HUDEP-2 (cell line): ENCODE data around the gene PHACTR1.
A peak's percentile ranks its signal among the peaks of the same experiment; 100 is the strongest.
"Not testable (repeated sequence)": the region's sequence is repeated elsewhere in the genome, so short reads cannot be mapped to it uniquely, and the experiment has no call there.

Experiments used
- DNase-seq, 76 experiments: peaks; one replicate each; lab custom pipeline; 2025; ENCODE audit not compliant: unreplicated experiment in 76 of 76; lab: John Stamatoyannopoulos, UW

PHACTR1 gene

GRCh38 chr6:12943549-12943948, 227.0 kb downstream of the PHACTR1 start:
- DNase-seq, result no peak

DNA sequence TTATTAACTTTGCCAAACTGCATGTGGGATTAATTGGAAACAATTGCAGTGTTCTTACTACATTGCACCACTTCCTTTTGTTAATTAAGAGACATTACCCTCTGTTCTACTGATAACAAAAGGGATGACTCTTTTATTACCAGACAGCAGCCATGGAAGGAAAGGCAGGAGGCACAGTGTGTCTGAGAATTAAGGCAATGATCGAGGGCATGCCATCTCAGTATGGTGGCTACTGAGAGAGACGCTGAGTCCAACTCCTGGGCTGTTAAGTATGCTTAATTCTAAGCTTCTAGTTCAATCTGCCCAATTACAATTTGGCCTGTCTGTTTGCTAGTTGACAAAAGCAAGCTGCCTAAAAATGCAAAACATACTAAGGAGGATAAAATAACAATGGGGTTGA, 227.4 kb downstream of the PHACTR1 start:
- DNase-seq, result no peak

DNA sequence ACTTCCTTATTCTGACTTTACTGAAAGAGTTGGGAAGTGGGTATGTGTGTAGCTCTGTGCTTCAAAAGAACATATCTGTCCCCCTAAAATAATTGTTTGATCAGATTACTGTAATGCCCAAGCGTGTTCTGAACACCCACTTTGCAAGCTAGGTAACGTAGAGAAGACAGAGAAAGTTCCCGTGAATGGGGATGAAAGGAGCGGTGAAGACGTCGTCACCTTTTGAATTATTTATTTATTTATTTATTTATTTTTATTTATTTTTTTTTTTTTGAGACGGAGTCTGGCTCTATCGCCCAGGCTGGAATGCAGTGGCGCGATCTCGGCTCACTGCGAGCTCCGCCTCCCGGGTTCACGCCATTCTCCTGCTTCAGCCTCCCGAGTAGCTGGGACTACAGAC, 228.0 kb downstream of the PHACTR1 start:
- not testable (repeated sequence) for DNase-seq

DNA sequence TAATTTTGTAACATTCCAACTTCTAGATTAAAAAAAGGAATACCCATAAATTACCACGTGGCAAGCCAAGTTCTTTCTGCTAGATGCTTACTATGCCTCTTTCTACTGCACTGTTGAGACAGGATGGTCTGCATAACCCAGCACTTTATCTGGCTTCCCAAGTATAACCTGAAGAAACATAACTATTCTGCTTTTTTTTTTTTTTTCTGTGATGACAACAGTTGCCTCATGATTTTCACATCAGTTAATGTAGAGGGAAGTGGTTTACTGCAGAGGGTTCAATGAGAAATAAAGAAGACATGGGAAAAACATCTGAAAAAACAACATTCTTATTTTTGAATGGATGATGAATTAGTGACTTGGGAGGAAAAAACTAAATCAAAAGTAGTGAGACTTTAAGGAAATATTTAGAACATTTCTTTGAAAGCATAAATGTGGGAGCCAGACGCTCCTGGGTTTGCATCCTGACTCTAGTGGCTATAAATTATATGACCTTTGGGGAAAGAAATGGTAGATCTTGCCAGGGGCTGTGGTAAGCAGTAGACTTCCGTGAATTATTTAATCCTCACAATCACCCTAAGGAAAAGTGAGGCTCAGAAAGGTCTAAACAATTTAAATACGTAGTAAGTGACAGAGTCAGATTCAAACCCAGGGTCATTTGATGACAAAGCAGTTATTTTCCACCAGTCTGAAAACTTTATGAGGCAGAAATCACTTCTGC, 230.7 kb downstream of the PHACTR1 start:
- DNase-seq, result no peak

GRCh38 chr6:12947967-12948366, 231.4 kb downstream of the PHACTR1 start:
- DNase-seq, result no peak

DNA sequence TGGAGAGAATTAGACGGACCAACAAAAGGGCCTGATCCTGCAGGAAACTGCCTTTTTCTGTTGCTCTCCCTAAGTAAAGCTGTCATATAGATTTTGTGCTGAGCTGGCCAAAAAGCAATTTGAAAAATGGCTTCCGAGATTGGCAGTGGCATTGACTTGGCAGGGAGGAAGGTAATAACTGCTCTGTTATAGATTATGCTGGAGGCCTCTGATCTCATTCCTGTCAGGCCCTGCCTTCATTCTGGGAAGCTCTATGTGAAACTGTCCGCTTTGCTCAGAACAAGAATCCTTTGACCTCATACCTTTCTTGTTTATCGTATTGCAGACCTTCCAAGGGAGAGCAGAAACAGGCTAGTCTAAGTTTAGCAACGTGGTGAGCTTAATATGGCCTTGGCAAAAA, 234.4 kb downstream of the PHACTR1 start:
- DNase-seq, result no peak

DNA sequence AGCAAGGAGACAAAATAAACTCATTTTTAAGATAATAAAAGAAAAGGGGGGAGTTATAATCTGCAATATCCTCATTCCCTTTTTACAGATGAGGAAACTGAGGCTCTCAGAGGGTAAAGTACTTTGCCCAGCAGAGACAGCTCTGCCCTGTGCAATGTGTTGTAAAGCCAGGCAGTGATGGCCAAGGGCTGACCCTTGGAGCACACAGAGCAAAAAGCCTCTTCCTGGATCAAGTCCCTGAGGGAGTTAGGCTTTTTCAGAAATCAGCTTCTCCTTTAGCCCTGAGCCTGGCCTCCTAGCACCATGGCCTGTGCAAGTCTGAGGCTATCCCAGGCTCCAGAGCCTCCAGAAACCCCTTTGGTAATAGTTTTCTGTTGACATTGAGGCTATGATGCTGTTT, 234.8 kb downstream of the PHACTR1 start:
- no peak for DNase-seq

- DNase-seq, result no peak
Observed at GRCh38 chr6:12952318-12952717, 235.8 kb downstream of the PHACTR1 start.

DNA sequence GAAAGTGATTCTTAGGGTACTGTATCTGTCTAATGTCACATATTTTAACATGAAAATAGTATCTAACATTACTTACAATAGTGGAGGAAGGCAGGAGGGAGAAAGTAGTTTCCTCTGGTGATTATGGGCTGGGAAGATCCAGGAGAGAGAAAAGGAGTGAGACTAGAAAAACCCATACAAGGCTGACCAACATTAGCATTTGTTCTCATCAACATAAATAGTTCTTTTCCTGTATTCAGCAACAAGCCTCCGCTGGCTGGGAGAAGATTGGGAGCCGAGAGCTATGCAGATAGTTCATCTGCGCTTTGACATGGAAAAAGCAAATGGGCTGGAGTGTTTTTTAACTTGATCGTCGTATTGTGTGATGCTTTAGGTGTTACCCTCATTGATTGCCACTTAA, 239.4 kb downstream of the PHACTR1 start:
- DNase-seq, result no peak

DNA sequence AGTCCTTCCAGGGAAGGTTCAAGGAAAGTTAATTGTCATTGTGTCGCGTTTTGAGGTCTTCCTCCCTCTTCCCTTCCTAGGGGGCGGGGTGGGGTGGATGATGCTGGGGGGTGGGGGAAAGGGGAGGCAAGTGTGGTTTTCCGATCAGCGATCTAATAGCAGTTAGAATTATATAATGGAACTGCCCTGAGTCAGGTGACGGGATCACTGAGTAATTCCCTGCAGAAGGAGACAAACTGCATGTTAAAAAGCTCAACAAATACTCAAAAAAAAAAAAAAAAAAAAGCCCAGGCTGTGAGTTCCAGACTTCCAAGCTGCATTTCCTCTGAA, 240.4 kb downstream of the PHACTR1 start:
- DNase-seq, result no peak

DNA sequence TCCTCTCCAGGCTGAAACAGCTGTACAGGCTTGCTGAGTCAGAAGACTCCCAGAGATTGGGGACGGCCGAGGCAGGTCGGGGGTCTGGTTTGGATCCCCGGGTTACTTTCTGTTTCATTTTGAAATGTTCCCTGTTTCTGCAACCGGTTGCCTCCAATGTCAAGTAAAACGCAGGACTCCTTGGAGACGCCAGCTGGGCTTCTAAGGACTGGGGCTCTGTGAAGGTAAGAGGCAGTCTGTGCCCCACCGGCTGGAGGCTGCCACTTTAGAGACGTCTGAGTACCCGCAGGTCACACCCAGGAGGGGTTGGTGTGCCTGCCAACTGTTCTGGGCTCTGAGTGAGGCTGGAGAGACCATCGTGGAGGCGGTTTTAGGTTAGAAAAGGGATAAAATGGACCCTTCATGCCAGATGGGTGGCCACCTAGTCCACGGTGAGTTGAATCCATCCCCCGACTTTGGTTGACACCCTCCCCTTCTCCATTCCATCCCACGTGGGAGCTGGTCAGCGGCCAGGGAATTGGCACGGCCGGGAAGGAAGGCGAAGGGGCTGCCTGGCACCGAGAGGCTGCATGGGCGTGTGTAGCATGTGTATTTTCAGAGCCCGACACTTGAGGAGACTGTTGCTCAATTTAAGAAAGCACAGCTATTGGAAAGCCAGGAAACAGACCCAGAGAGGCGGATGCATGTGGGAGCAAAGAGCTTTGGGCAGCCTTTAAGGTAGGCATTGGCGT, 240.9 kb downstream of the PHACTR1 start:
- peak in 3 of 76 experiments; percentile 2 to 7 (median 6) for DNase-seq

GRCh38 chr6:12958052-12958706, 241.6 kb downstream of the PHACTR1 start:
- no peak for DNase-seq

- DNase-seq, result no peak
Observed at GRCh38 chr6:12961761-12962160, 245.2 kb downstream of the PHACTR1 start.

DNA sequence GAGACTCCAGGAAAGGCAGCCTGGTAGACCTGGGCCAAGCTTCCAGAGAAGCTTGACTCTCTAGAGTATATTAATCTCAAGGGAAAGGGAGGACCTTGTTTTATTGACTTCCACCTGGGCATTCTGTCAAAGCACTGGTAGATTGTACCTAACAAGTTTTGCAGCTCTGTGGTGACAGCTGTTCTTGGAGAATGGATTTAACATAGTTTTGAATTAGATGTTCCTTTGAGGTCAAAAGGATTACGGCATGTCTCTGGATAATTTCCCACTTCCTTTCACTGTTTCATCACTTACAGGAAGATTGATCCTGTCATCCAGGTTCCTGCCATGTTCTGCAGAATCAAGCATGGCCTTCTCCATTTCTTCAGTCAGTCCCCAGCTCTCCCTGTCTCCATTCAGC, 246.0 kb downstream of the PHACTR1 start:
- DNase-seq, result no peak

GRCh38 chr6:12962987-12963386, 246.4 kb downstream of the PHACTR1 start:
- no peak for DNase-seq

GRCh38 chr6:12963567-12963966, 247.0 kb downstream of the PHACTR1 start:
- DNase-seq, result no peak

DNA sequence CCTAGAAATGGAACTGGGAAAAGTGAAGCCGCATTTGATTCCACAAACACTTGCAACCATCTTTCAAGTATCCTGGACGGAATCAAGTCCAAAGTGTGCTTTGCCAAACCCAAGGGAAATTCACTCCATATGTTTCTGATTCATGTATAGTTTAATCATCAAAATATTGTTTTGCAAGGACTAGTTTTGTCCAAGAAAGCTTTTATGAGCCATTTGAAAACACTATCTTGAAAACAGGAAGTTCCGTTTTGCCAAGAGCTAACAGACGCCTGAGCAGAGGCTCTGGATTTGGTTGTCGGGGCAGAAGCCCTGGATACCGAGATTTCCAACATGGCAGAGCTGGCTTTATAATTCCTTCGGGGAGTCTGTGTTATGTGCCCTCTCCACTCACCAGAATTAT, 251.1 kb downstream of the PHACTR1 start:
- no peak for DNase-seq

DNA sequence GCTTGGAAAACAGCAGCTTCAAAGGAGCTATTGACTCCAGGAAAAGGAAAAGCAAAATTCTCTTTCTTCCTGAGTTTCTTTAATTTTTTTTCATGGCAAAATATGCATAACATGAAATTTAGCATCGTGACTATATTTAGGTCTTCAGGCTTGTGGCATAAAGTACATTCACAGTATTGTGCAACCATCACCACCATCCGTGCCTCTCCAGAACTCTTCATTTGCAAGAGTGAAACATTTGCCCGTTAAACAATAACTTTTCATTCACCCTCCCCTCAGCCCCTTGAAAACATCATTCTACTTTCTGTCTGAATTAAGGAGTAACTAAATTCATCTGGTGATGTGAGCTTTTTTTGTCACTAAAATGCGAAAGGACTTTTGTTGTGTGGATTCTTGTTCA, 251.7 kb downstream of the PHACTR1 start:
- DNase-seq, result no peak

DNA sequence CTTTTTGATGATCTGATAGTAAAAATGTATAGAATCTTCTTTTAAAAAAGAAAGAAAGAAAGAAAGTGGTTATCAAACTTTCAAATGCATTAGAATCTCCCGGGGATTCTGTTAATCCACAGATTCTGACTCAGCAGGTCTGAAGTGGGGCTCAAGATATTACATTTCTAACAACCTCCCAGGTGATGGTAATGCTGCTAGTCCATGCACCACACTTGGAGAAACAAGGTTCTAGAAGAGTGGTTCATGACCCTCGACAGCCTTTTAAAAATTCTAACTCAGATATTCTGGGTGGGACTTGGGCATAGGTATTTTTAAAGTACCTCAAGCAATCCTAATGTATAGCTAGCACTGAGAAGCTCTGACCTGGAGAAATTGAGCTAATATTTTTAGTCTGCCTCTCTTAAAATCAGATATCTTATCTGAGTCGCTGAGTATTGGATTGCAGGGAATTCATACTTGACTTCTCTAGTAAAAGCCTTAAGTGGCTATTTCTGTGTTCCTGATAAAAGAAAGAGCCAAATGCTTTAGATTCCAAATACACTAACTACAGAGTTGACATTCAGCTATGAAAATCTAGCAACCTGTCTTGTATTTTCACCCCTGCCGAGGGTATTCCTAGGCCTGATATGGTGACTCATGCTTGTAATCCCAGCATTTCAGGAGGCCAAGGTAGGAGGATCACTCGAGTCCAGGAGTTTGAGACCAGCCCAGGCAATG, 252.4 kb downstream of the PHACTR1 start:
- DNase-seq, result no peak

- no peak for DNase-seq
Observed at GRCh38 chr6:12969966-12970365, 253.4 kb downstream of the PHACTR1 start.

- no peak for DNase-seq
Observed at GRCh38 chr6:12973386-12973785, 256.8 kb downstream of the PHACTR1 start.
